Measurements from ENCODE around the gene ADNP. TPM values are rescaled to one million over a fixed set of nuclear protein-coding genes. Genes with fewer than 3 reads are reported as not detected.
"Not testable (repeated sequence)": the region's sequence is repeated elsewhere in the genome, so short reads cannot be mapped to it uniquely, and the experiment has no call there.

Gene ADNP
- 10 to 100 TPM; 44.8 to 50.8 TPM for total RNA-seq

- no peaks in the 10 kb centered on the region for H3K27me3 Mint-ChIP-seq (ENCODE audit: low read depth)
- CTCF ChIA-PET, result interaction anchor here (0.9 to 4.2 kb wide), 9 partner anchors 10 to 137 kb away, joined by 3 to 23 read pairs (median 4); partner anchors contain the start of genes BCAS4, DPM1 and MOCS3
- H3K36me3 Mint-ChIP-seq (ENCODE audit: low read depth), result peaks cover 44% of the 10 kb centered on the region
- no peaks in the 10 kb centered on the region for H3K9me3 Mint-ChIP-seq
- peak within 1 kb of the TSS; percentile 85 for H3K4me3 Mint-ChIP-seq
- peaks cover 31% of the 10 kb centered on the region for H3K4me1 Mint-ChIP-seq (ENCODE audit: low read depth)
- peak; percentile 91 for DNase-seq
- intact Hi-C loops (cut with micrococcal nuclease), result loop anchor here (1.0 to 5.0 kb wide), 3 partner anchors 27 to 419 kb away; partner anchors contain the start of genes DPM1, MOCS3, PARD6B and PTPN1
- H3K27ac Mint-ChIP-seq, result peak within 1 kb of the TSS; percentile 95
Observed at GRCh38 chr20:50931306-50932015, at the start of gene ADNP. Gene ADNP (minus strand): TSS chr20:50931437. CDS start chr20:50903996, 27,441 bp downstream.

GRCh38 chr20:50980071-50980681, 48.9 kb upstream of the ADNP start:
- intact Hi-C loops (cut with micrococcal nuclease), result loop anchor here (2.0 to 10.0 kb wide), 2 partner anchors 185 to 615 kb away; partner anchors contain the start of gene BCAS4
- Mint-ChIP-seq H3K27ac (peak overlapping the region; percentile 19), H3K27me3 (ENCODE audit: low read depth) (peaks cover 15% of the 10 kb centered on the region), H3K36me3 (ENCODE audit: low read depth) (no peaks in the 10 kb centered on the region), H3K4me1 (ENCODE audit: low read depth) (peaks cover 15% of the 10 kb centered on the region), H3K4me3 (no peak overlapping the region), H3K9me3 (no peaks in the 10 kb centered on the region)
- CTCF ChIA-PET, result interaction anchor here (0.6 to 16.8 kb wide), 5 partner anchors 12 to 345 kb away, joined by 3 to 211 read pairs (median 15); partner anchors contain the start of genes DPM1 and MOCS3
- DNase-seq, result peak; percentile 64

- H3K27ac Mint-ChIP-seq; H3K27me3 Mint-ChIP-seq (ENCODE audit: low read depth); DNase-seq; H3K9me3 Mint-ChIP-seq; H3K36me3 Mint-ChIP-seq (ENCODE audit: low read depth); intact Hi-C loops (cut with micrococcal nuclease); H3K4me3 Mint-ChIP-seq: not testable (repeated sequence)
- CTCF ChIA-PET, result interaction anchor here (1.6 kb wide), 1 partner anchor 9 kb away, joined by 5 read pairs; no protein-coding TSS in a partner anchor
- H3K4me1 Mint-ChIP-seq (ENCODE audit: low read depth), result peaks cover 15% of the 10 kb centered on the region
Observed at GRCh38 chr20:50978533-50978932, 47.3 kb upstream of the ADNP start.

- CTCF ChIA-PET, result interaction anchor here (0.6 to 1.6 kb wide), 2 partner anchors 10 to 186 kb away, joined by 4 to 5 read pairs; no protein-coding TSS in a partner anchor
- no peak for DNase-seq
- Mint-ChIP-seq H3K4me1 (ENCODE audit: low read depth) (peaks cover 15% of the 10 kb centered on the region), H3K36me3 (ENCODE audit: low read depth) (no peaks in the 10 kb centered on the region), H3K27ac (no peak overlapping the region), H3K27me3 (ENCODE audit: low read depth) (peaks cover 6% of the 10 kb centered on the region), H3K4me3 (no peak overlapping the region), H3K9me3 (no peaks in the 10 kb centered on the region)
- intact Hi-C loops (cut with micrococcal nuclease), result no loop called here
Observed at GRCh38 chr20:50977066-50978021, 46.1 kb upstream of the ADNP start.

GRCh38 chr20:50975701-50976330, 44.6 kb upstream of the ADNP start:
- intact Hi-C loops (cut with micrococcal nuclease), result no loop called here
- H3K4me3 Mint-ChIP-seq, result no peak overlapping the region
- H3K36me3 Mint-ChIP-seq (ENCODE audit: low read depth), result no peaks in the 10 kb centered on the region
- peaks cover 13% of the 10 kb centered on the region for H3K4me1 Mint-ChIP-seq (ENCODE audit: low read depth)
- H3K27ac Mint-ChIP-seq, result no peak overlapping the region
- DNase-seq, result no peak
- CTCF ChIA-PET, result interaction anchor here (1.4 kb wide), 1 partner anchor 331 kb away, joined by 4 read pairs; no protein-coding TSS in a partner anchor
- H3K27me3 Mint-ChIP-seq (ENCODE audit: low read depth), result peaks cover 2% of the 10 kb centered on the region
- H3K9me3 Mint-ChIP-seq, result no peaks in the 10 kb centered on the region

- H3K36me3 Mint-ChIP-seq (ENCODE audit: low read depth), result no peaks in the 10 kb centered on the region
- H3K9me3 Mint-ChIP-seq, result no peaks in the 10 kb centered on the region
- DNase-seq, result no peak
- H3K4me1 Mint-ChIP-seq (ENCODE audit: low read depth), result no peaks in the 10 kb centered on the region
- intact Hi-C loops (cut with micrococcal nuclease), result no loop called here
- CTCF ChIA-PET, result no interaction called here
- H3K4me3 Mint-ChIP-seq, result no peak overlapping the region
- H3K27me3 Mint-ChIP-seq (ENCODE audit: low read depth), result no peaks in the 10 kb centered on the region
- no peak overlapping the region for H3K27ac Mint-ChIP-seq
Observed at GRCh38 chr20:50969912-50970311, 38.7 kb upstream of the ADNP start.

GRCh38 chr20:50969435-50969834, 38.2 kb upstream of the ADNP start:
- H3K27me3 Mint-ChIP-seq (ENCODE audit: low read depth), result no peaks in the 10 kb centered on the region

GRCh38 chr20:50968289-50968688, 37.1 kb upstream of the ADNP start:
- Mint-ChIP-seq H3K36me3 (ENCODE audit: low read depth) (no peaks in the 10 kb centered on the region), H3K27me3 (ENCODE audit: low read depth) (no peaks in the 10 kb centered on the region), H3K4me1 (ENCODE audit: low read depth) (peaks cover 1% of the 10 kb centered on the region), H3K4me3 (no peak overlapping the region), H3K27ac (no peak overlapping the region), H3K9me3 (no peaks in the 10 kb centered on the region)
- intact Hi-C loops (cut with micrococcal nuclease), result no loop called here
- CTCF ChIA-PET, result no interaction called here
- DNase-seq, result no peak

More at GRCh38 chr20:50969435-50969834, 38.2 kb upstream of the ADNP start:
- intact Hi-C loops (cut with micrococcal nuclease), result no loop called here
- Mint-ChIP-seq H3K27ac (no peak overlapping the region), H3K36me3 (ENCODE audit: low read depth) (no peaks in the 10 kb centered on the region), H3K9me3 (no peaks in the 10 kb centered on the region), H3K4me3 (no peak overlapping the region), H3K4me1 (ENCODE audit: low read depth) (no peaks in the 10 kb centered on the region)
- CTCF ChIA-PET, result interaction anchor here (0.8 kb wide), 1 partner anchor 23 kb away, joined by 3 read pairs; no protein-coding TSS in a partner anchor
- DNase-seq, result no peak

- H3K36me3 Mint-ChIP-seq (ENCODE audit: low read depth), result no peaks in the 10 kb centered on the region
- H3K4me3 Mint-ChIP-seq, result no peak overlapping the region
- CTCF ChIA-PET, result interaction anchor here (1.1 to 1.2 kb wide), 2 partner anchors 14 to 20 kb away, joined by 3 read pairs; no protein-coding TSS in a partner anchor
- H3K27ac Mint-ChIP-seq, result no peak overlapping the region
- no peaks in the 10 kb centered on the region for H3K9me3 Mint-ChIP-seq
- H3K4me1 Mint-ChIP-seq (ENCODE audit: low read depth), result peaks cover 4% of the 10 kb centered on the region
- no peak for DNase-seq
- no peaks in the 10 kb centered on the region for H3K27me3 Mint-ChIP-seq (ENCODE audit: low read depth)
- intact Hi-C loops (cut with micrococcal nuclease), result no loop called here
Observed at GRCh38 chr20:50967586-50967985, 36.3 kb upstream of the ADNP start.

GRCh38 chr20:50959543-50960126, 28.4 kb upstream of the ADNP start:
- peaks cover 10% of the 10 kb centered on the region for H3K36me3 Mint-ChIP-seq (ENCODE audit: low read depth)

More at GRCh38 chr20:50959543-50960126, 28.4 kb upstream of the ADNP start:
- H3K27ac Mint-ChIP-seq, result peak overlapping the region; percentile 70
- H3K4me3 Mint-ChIP-seq, result peak overlapping the region; percentile 89
- no peaks in the 10 kb centered on the region for H3K27me3 Mint-ChIP-seq (ENCODE audit: low read depth)
- intact Hi-C loops (cut with micrococcal nuclease), result no loop called here
- H3K9me3 Mint-ChIP-seq, result no peaks in the 10 kb centered on the region
- no peak for DNase-seq
- CTCF ChIA-PET, result interaction anchor here (1.0 kb wide), 1 partner anchor 31 kb away, joined by 3 read pairs; no protein-coding TSS in a partner anchor
- H3K4me1 Mint-ChIP-seq (ENCODE audit: low read depth), result peaks cover 60% of the 10 kb centered on the region
